K562 (cell line): Measurements from ENCODE around the gene RHCG. TPM values are rescaled to one million over a fixed set of nuclear protein-coding genes. Genes with fewer than 3 reads are reported as not detected.

Experiments
- ATAC-seq: fragments of 200-7000 bp; cut with Tn5 transposase; 3 replicates; pipeline ENCODE4 v1.9.1; 2020; ENCODE audit warnings: moderate library complexity
- BruUV-seq: library from RNA; stranded (reverse); fragments of 400-500 nt; replicated peaks from 2 replicates; lab custom pipeline; 2021; lab: Mats Ljungman, UMichigan
- CTCF ChIA-PET: fragments of 300-600 bp; formaldehyde crosslinking; extraction: SDS; loops from one replicate; lab custom pipeline; 2021; ENCODE audit warnings: low intra/inter-chr PET ratio; lab: Yijun Ruan, JAX
- POLR2A ChIA-PET: fragments of 300-600, 350-650 bp; sonication (Branson Sonifier 250); formaldehyde crosslinking; extraction: SDS; loops from one replicate; lab custom pipeline; 2021; ENCODE audit warnings: antibody characterized with exemption, inconsistent platforms; lab: Yijun Ruan, JAX
- DNase-seq, 4 experiments: peaks; one replicate each; pipeline versions ENCODE4 v3.0.0 to v3.0.0-alpha.2; 2011 to 2018; ENCODE audit warnings: low spot score in 3 of 4, mixed read lengths in 3 of 4; ENCODE audit errors: extremely low read depth in 1 of 4
- FAIRE-seq: peaks from 2 replicates; lab custom pipeline; 2011; peaks lifted over from hg19 to GRCh38; lab: Jason Lieb, UNC
- H2AFZ ChIP-seq: 2 replicates; pipeline ENCODE4 v1.6.0; 2011; ENCODE audit warnings: low read depth, low read length, control low read depth, inconsistent platforms
- H3K27ac ChIP-seq: fragments of 200-600 bp; 3 replicates; pipeline ENCODE4 v1.8.0; 2011; ENCODE audit warnings: low read depth, mild to moderate bottlenecking, control low read depth, inconsistent platforms, low read length, moderate library complexity, mixed read lengths; ENCODE audit errors: extremely low read depth
- H3K27me3 ChIP-seq, 2 experiments: fragments of 300-600 bp in 1 of 2; 2 replicates in 1 of 2; 3 replicates in 1 of 2; pipeline versions ENCODE4 v1.6.0 to v1.8.0; 2011; ENCODE audit warnings: inconsistent platforms in 2 of 2, low read length in 2 of 2, mild to moderate bottlenecking in 1 of 2, mixed read lengths in 1 of 2, moderate library complexity in 1 of 2; ENCODE audit not compliant: control insufficient read depth in 2 of 2, insufficient read depth in 2 of 2
- H3K36me3 ChIP-seq: fragments of 300-600 bp; 3 replicates; pipeline ENCODE4 v1.8.0; 2011; ENCODE audit warnings: mild to moderate bottlenecking, low read length, inconsistent platforms; ENCODE audit not compliant: control insufficient read depth, insufficient read depth
- H3K4me1 ChIP-seq, 2 experiments: fragments of 200-600 bp in 1 of 2; replicated peaks in 1 of 2; 2 replicates in 1 of 2; 3 replicates in 1 of 2; pipeline versions ENCODE4 v1.5.1 to v1.8.0; 2011; ENCODE audit warnings: inconsistent platforms in 2 of 2, low read length in 2 of 2, mild to moderate bottlenecking in 1 of 2, mixed read lengths in 1 of 2, moderate library complexity in 1 of 2; ENCODE audit not compliant: control insufficient read depth in 2 of 2, insufficient read depth in 2 of 2
- H3K4me2 ChIP-seq: 2 replicates; pipeline ENCODE4 v1.6.1; 2011; ENCODE audit warnings: low read length, control low read depth, inconsistent platforms, mixed read lengths; ENCODE audit not compliant: insufficient read depth
- H3K4me3 ChIP-seq: fragments of 200-600 bp; sonication (generic), shearing (Covaris generic); 2 replicates; pipeline ENCODE4 v1.5.1; 2016; ENCODE audit warnings: control low read depth, inconsistent platforms
- H3K79me2 ChIP-seq: fragments of 200-600 bp; 3 replicates; pipeline ENCODE4 v1.8.0; 2011; ENCODE audit warnings: low read length, inconsistent platforms; ENCODE audit not compliant: control insufficient read depth, insufficient read depth
- H3K9ac ChIP-seq, 2 experiments: 2 replicates each; pipeline versions ENCODE4 v1.6.0 to v1.6.1; 2011; ENCODE audit warnings: low read depth in 2 of 2, low read length in 2 of 2, control low read depth in 1 of 2, inconsistent platforms in 1 of 2, mild to moderate bottlenecking in 1 of 2, mixed read lengths in 1 of 2; ENCODE audit not compliant: insufficient read depth in 1 of 2
- H3K9me1 ChIP-seq: one replicate; pipeline ENCODE4 v1.6.0; 2011; ENCODE audit warnings: inconsistent platforms, mild to moderate bottlenecking, low read length, moderate library complexity; ENCODE audit not compliant: control insufficient read depth, insufficient read depth
- H3K9me3 ChIP-seq: replicated peaks from 2 replicates; pipeline ENCODE4 v1.5.1; 2011; ENCODE audit warnings: low read depth, low read length, inconsistent platforms; ENCODE audit not compliant: control insufficient read depth, insufficient read depth
- H4K20me1 ChIP-seq: replicated peaks from 2 replicates; pipeline ENCODE4 v1.6.1; 2011; ENCODE audit warnings: low read length, inconsistent platforms, mixed read lengths; ENCODE audit not compliant: control insufficient read depth, insufficient read depth
- ELF4 ChIP-seq: fragments of 450-650 bp; formaldehyde crosslinking; IDR thresholded peaks from 2 replicates; pipeline ENCODE4 v1.4.0; 2022; ENCODE audit warnings: missing genetic modification characterization
- HMGXB4 ChIP-seq: sonication (generic); formaldehyde crosslinking; IDR thresholded peaks from 2 replicates; pipeline ENCODE4 v1.8.1; 2023; ENCODE audit warnings: mild to moderate bottlenecking, missing genetic modification reagents
- RBFOX2 ChIP-seq: fragments of 200-400 bp; formaldehyde crosslinking; IDR thresholded peaks from 2 replicates; pipeline ENCODE4 v1.6.1; 2017; ENCODE audit warnings: low read depth, mild to moderate bottlenecking, low read length, moderate library complexity
- RBM34 ChIP-seq: fragments of 200-400 bp; formaldehyde crosslinking; IDR thresholded peaks from 2 replicates; pipeline ENCODE4 v1.6.1; 2018; ENCODE audit warnings: low read length, borderline replicate concordance; ENCODE audit not compliant: insufficient read depth
- RBM39 ChIP-seq: fragments of 200-400 bp; formaldehyde crosslinking; optimal IDR thresholded peaks from 2 replicates; pipeline ENCODE3; 2018; ENCODE audit warnings: low read depth, low read length
- ZBTB17 ChIP-seq: fragments of 450-650 bp; formaldehyde crosslinking; IDR thresholded peaks from 2 replicates; pipeline ENCODE4 v1.4.0; 2020; ENCODE audit warnings: mild to moderate bottlenecking
- ZNF12 ChIP-seq: sonication (generic); formaldehyde crosslinking; IDR thresholded peaks from 2 replicates; pipeline ENCODE4 v1.4.0; 2020; ENCODE audit warnings: mild to moderate bottlenecking, missing genetic modification reagents
- WGBS: fragments of 100-300 bp; shearing (Covaris generic); methylation state at CpG from one replicate; pipeline ENCODE4 v1.1.6; 2016; ENCODE audit warnings: low coverage, mixed read lengths; ENCODE audit not compliant: insufficient coverage; ENCODE audit errors: missing lambda C conversion rate; 5-methylcytosine and 5-hydroxymethylcytosine counted together
- in situ Hi-C: fragments of 300-500 bp; cut with MboI; formaldehyde crosslinking; loops from 4 replicates; pipeline ENCODE4 v1.15.0; 2018; ENCODE audit warnings: inconsistent platforms, mixed read lengths
- intact Hi-C: fragments of 100-400 bp; cut with micrococcal nuclease; formaldehyde crosslinking; loops from 2 replicates; pipeline ENCODE4 v1.14.2; 2022
- polyA plus RNA-seq, 8 experiments: library from polyadenylated mRNA; depleted of rRNA in 4 of 8; stranded (reverse) in 5 of 8; unstranded in 3 of 8; fragments of >200 nt; fragmentation: Nextera tagmentation in 2 of 8; fragmentation: Illumina TruSeq in 1 of 8; extraction: Ambion mirVana in 2 of 8; extraction: Trizol in 1 of 8; gene quantifications; 2 replicates each; pipeline versions ENCODE4 v1.2.1 to v1.2.3, GENCODE V29; 2011 to 2014; ENCODE audit warnings: inconsistent platforms in 1 of 8, missing spikeins in 1 of 8
- total RNA-seq, 7 experiments: library from RNA; depleted of rRNA in 6 of 7; stranded (reverse); fragments of >200 nt in 6 of 7; fragmentation: Illumina TruSeq in 2 of 7; extraction: Trizol in 2 of 7; gene quantifications; 2 replicates each; pipeline versions ENCODE4 v1.2.1 to v1.2.3, GENCODE V29; 2011 to 2021; ENCODE audit warnings: low replicate concordance in 1 of 7

Gene RHCG
- total and polyA plus RNA-seq, 9 of the 15 experiments (the other 6 are each of a cell fraction or from before 2014, with no cell fraction given), result not detected

DNA sequence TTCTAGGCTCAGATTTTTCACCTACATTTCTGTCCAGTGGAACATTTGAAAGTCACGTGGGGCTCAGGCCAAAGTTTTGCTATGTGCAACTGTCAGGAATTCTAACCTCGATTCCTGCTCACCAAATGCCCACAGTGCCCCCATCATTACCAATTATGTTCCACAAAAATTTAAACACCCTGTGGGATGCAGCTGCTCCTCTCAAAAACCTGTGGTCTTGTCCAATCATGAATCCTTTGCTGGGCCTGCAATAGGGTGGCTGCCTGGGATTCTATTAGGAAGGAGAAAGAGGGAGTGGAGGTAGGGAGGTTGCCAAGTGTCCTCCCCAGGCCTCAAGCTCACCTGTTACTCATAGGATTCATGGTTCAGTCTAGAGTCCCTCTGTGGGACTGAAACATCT lies 68.1 kb downstream of the RHCG start:
- no TSS peak for BruUV-seq
- no peak overlapping the region for H3K4me2 ChIP-seq
- peaks cover 0 to 7% of the 10 kb centered on the region in 2 experiments; a peak in 2 of 5 replicates for H3K4me1 ChIP-seq
- no peak overlapping the region for H3K27ac ChIP-seq
- no peaks in the 10 kb centered on the region for H3K79me2 ChIP-seq
- in situ Hi-C loops, result no loop called here
- FAIRE-seq, result no peak
- no peaks in the 10 kb centered on the region for H3K9me1 ChIP-seq
- H3K27me3 ChIP-seq, result peaks cover 0 to 14% of the 10 kb centered on the region in 2 experiments; a peak in 1 of 5 replicates
- no peaks in the 10 kb centered on the region for H3K9me3 ChIP-seq
- no peak overlapping the region for H2AFZ ChIP-seq
- TF ChIP-seq RBM39, result no peak
- no peak for TF ChIP-seq ELF4 (CRISPR knock-in tag)
- TF ChIP-seq ZNF12 (CRISPR knock-in tag), result no peak
- TF ChIP-seq RBM34, result no peak
- no peak for TF ChIP-seq HMGXB4 (CRISPR knock-in tag)
- TF ChIP-seq ZBTB17, result no peak
- no peak for TF ChIP-seq RBFOX2
- POLR2A ChIA-PET, result interaction anchor here (0.6 to 0.8 kb wide), 2 partner anchors 9 to 65 kb away, joined by 3 to 4 read pairs; no protein-coding TSS in a partner anchor
- no peak for DNase-seq
- no peak overlapping the region for H3K9ac ChIP-seq
- H3K4me3 ChIP-seq, result no peak overlapping the region
- CTCF ChIA-PET, result interaction anchor here (1.5 kb wide), 1 partner anchor 69 kb away, joined by 6 read pairs; no protein-coding TSS in a partner anchor
- ATAC-seq, result no peak
- intact Hi-C loops, result no loop called here
- no peaks in the 10 kb centered on the region for H4K20me1 ChIP-seq
- WGBS, result 0% methylated on average over 2 of the region's 2 CpGs
- H3K36me3 ChIP-seq, result no peaks in the 10 kb centered on the region
